ENCODE results near the gene GRIN3A.
"Not testable (repeated sequence)": the region's sequence is repeated elsewhere in the genome, so short reads cannot be mapped to it uniquely, and the experiment has no call there.

Gene GRIN3A

DNA sequence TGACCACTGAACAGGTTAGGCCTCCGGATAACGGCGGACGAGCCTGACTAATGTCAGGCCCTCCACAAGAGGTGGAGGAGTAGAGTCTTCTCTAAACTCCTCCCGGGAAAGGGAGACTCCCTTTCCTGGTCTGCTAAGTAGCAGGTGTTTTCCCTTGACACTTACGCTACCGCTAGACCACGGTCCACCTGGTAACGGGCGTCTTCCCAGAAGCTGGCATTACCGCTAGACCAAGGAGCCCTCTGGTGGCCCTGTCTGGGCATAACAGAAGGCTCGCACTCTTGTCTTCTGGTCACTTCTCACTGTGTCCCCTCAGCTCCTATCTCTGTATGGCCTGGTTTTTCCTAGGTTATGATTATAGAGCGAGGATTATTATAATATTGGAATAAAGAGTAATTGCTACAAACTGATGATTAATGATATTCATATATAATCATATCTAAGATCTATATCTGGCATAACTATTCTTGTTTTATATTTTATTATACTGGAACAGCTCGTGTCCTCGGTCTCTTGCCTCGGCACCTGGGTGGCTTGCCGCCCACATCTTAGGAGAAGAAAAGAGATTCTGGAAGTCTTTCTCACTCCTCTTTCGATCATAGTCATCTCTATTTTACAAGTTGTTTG lies 188.9 kb downstream of the GRIN3A start:
- not testable (repeated sequence) for DNase-seq (ENCODE audit: extremely low read depth, low read depth)
- TF ChIP-seq, protein P1, sequence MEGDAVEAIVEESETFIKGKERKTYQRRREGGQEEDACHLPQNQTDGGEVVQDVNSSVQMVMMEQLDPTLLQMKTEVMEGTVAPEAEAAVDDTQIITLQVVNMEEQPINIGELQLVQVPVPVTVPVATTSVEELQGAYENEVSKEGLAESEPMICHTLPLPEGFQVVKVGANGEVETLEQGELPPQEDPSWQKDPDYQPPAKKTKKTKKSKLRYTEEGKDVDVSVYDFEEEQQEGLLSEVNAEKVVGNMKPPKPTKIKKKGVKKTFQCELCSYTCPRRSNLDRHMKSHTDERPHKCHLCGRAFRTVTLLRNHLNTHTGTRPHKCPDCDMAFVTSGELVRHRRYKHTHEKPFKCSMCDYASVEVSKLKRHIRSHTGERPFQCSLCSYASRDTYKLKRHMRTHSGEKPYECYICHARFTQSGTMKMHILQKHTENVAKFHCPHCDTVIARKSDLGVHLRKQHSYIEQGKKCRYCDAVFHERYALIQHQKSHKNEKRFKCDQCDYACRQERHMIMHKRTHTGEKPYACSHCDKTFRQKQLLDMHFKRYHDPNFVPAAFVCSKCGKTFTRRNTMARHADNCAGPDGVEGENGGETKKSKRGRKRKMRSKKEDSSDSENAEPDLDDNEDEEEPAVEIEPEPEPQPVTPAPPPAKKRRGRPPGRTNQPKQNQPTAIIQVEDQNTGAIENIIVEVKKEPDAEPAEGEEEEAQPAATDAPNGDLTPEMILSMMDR (IDR thresholded peaks at IDR 0.05; ENCODE audit: low read depth, low read length) = peak; percentile 5

DNA sequence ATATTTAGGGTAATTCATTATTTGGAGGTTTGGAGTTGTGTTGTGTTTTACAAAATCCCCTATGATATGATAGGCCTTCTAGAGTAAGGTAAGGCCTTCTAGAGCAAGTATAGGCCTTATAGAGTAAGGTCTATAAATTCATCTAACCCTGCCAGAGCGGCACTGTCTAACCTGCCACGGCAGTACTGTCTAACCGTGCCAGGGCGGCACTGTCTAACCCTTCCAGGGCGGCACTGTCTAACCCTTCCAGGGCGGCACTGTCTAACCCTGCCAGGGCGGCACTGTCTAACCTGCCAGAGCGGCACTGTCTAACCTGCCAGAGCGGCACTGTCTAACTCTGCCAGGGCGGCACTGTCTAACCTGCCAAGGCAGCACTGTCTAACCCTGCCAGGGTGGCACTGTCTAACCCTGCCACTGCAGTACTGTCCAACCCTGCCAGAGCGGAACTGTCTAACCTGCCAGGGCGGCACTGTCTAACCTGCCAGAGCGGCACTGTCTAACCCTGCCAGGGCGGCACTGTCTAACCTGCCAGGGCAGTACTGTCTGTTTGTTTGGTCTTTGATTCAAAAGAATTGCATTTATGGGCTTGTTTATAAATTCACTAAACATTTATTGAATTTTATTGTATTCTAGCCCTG lies 195.2 kb downstream of the GRIN3A start:
- DNase-seq (ENCODE audit: extremely low read depth, low read depth) = no peak
- TF ChIP-seq, protein P1 (IDR thresholded peaks at IDR 0.05; ENCODE audit: low read depth, low read length) = no peak

DNA sequence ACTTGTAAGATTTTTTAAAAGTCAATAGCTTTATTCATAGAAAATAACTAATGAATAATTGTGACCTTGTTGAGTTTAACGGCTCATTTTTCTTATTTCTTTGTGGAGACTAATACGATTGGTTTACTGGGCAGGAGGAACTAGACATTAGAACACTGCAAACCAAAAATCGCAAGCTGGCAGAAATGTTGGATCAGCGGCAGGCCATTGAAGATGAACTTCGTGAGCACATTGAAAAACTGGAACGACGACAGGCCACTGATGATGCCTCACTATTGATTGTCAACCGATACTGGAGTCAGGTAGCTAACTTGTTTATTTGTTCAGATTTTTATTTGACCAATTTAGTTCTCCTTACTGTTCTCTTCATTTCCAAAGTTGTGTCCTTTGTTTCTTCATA lies 198.4 kb downstream of the GRIN3A start:
- TF ChIP-seq, protein P1 (IDR thresholded peaks at IDR 0.05; ENCODE audit: low read depth, low read length) = no peak
- no peak for DNase-seq (ENCODE audit: extremely low read depth, low read depth)

DNA sequence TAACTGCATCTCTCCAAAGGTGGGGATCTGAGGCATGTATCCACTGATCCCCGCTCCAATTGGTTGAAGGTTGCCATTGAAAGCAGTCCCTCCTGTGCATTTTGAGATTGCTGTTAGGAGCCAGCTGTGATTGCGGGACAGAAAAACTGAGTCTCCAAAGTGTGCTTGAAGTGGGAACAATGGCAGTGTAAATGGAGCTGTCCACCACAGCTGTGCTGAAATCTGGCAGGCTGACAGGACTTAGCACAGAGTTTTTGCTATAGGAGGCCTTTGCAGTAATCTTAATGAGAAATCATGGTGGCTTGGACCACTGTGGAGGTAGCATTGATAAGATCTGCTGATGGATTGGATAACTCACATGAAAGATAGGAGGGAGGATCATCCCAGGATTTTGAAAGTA lies 201.5 kb downstream of the GRIN3A start:
- no peak for DNase-seq (ENCODE audit: extremely low read depth, low read depth)
- TF ChIP-seq, protein P1 (IDR thresholded peaks at IDR 0.05; ENCODE audit: low read depth, low read length) = no peak

DNA sequence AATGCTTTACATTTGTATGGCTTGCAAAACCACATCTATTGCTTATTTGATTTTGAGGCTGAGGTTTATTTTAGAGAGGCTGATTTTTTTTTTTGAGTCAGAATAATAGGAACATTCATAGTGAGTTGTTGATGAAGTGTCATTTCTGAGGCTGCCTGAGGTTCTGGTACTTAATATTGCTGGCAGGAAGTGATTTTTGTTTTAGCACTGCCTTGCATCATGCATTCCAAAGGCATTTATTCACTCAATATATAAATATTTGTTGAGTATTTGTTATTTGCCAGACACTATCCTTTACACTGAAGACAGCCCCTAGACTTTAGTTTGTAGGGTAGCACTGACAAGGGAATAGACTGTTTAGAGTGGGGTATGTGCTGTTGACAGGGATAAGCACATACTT lies 202.1 kb downstream of the GRIN3A start:
- no peak for DNase-seq (ENCODE audit: extremely low read depth, low read depth)
- TF ChIP-seq, protein P1 (IDR thresholded peaks at IDR 0.05; ENCODE audit: low read depth, low read length) = no peak

DNA sequence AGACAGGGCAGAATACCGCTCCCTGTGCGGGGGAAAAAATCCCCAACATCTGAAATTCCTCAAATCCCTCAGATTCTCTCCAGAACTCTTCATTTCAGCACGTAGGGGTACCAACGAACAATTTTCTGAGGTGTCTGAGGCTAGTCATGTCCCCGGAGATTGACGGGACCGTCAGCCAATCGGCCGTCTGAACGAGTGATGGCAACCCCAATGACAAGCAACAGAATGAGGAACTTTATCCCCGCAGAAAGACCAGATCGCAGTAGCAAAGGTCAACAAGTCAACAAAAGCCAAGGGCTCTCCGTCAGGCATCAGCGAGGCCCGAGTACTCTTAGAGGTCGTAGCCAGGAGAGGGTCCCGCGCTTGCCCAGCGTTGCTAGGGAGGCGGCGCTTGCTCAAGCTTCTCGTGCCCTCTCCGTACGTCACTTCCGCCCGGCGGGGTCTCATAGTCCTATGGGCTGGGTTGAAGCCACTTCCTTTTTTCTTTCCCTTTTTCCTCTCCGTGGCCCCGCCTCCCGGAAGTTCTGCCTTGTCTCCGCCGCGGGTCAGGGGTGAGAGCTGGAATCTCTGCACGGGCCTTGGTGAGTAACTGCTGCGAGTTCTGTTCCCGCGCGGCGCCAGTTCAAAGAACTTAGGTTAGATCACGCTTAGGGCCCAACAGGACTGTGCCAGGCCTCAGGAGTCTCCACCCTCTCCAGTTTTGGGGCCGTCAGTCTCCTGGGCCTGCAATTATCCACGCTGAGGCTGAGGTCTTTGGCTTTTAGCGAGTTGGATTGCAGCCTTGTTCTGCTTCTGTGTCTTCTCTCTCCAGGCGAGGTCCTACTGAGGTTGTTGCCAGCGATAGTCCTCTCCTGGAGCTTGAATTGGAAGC lies 204.9 kb downstream of the GRIN3A start, which contains the start of gene RNF20:
RNF20 (plus strand) TSS at position 520 of the 871 bp plus-strand sequence. CDS start 1,571 bp downstream, outside the sequence.
- TF ChIP-seq, protein P1 (IDR thresholded peaks at IDR 0.05; ENCODE audit: low read depth, low read length) = no peak
- DNase-seq (ENCODE audit: extremely low read depth, low read depth) = peak; percentile 95
